Ovary (tissue), 9 donors: ENCODE measurements around the gene N4BP2L1. TPM values are rescaled to one million over a fixed set of nuclear protein-coding genes. Genes with fewer than 3 reads are reported as not detected.

Experiments
- DNase-seq, 5 donors: peaks; one replicate each; pipeline ENCODE4 v3.0.0-alpha.2; 2019 to 2020
- H3K27ac ChIP-seq, 2 donors: fragments of 200-600 bp; one replicate each; pipeline versions ENCODE4 v1.5.1 to v1.8.0; 2019 to 2022
- H3K27me3 ChIP-seq: fragments of 200-600 bp; one replicate; pipeline ENCODE4 v1.8.0; 2022
- H3K36me3 ChIP-seq: fragments of 200-600 bp; sonication (generic); one replicate; pipeline ENCODE4 v1.5.1; 2019
- H3K4me1 ChIP-seq: one replicate; pipeline ENCODE4 v1.8.1; 2013; ENCODE audit warnings: mild to moderate bottlenecking, moderate library complexity; ENCODE audit not compliant: insufficient read depth
- H3K4me3 ChIP-seq: fragments of 200-600 bp; sonication (generic); one replicate; pipeline ENCODE4 v1.5.1; 2017
- H3K9me3 ChIP-seq, 2 donors: fragments of 200-600 bp in 1 of 2; sonication (generic) in 1 of 2; one replicate each; pipeline versions ENCODE4 v1.5.1 to v1.8.1; 2013 to 2019; ENCODE audit warnings: mild to moderate bottlenecking in 1 of 2, moderate library complexity in 1 of 2
- EP300 ChIP-seq: sonication (generic); formaldehyde crosslinking; IDR thresholded peaks from one replicate; pipeline ENCODE4 v1.6.1; 2017; ENCODE audit warnings: antibody characterized with exemption
- POLR2A ChIP-seq: fragments of 450-650 bp; IDR thresholded peaks from one replicate; pipeline ENCODE4 v1.6.1; 2017; ENCODE audit warnings: antibody characterized with exemption, mild to moderate bottlenecking, moderate library complexity
- WGBS, 3 donors: extraction: QIAGEN DNeasy Blood & Tissue Kit in 1 of 3; methylation state at CpG; one replicate each; pipeline versions ENCODE4 v1.1.5 to v1.1.7; 2013 to 2017; 5-methylcytosine and 5-hydroxymethylcytosine counted together
- intact Hi-C, 4 donors: fragments of 100-400 bp; cut with DNase I; formaldehyde crosslinking; loops; one replicate each; pipeline versions ENCODE4 v1.11.0 to v1.15.1; 2022 to 2023
- polyA plus RNA-seq, 2 donors: library from polyadenylated mRNA; stranded (reverse); fragments of 200-250 nt in 1 of 2; fragments of 350-450 nt in 1 of 2; fragmentation: Illumina TruSeq in 1 of 2; extraction: RNeasy Lipid Tissue Mini Kit (QIAGEN cat#74804) in 1 of 2; gene quantifications; one replicate each; pipeline ENCODE4 v1.2.3, GENCODE V29; 2013 to 2014
- total RNA-seq, 7 donors: library from RNA; depleted of rRNA in 2 of 7; stranded (reverse); fragments of >200 nt in 2 of 7; fragmentation: NEBNext Ultra II Directional in 3 of 7; extraction: Animal tissue kit (Norgen Biotek cat#: 25700) in 3 of 7; gene quantifications; one replicate each; pipeline versions ENCODE4 v1.1.0 to v1.2.4, GENCODE V29; 2016 to 2023
- TF ChIP-seq, protein P1 (sequence below), 3 donors: fragments of 450-650 bp in 2 of 3; fragments of 200-600 bp in 1 of 3; IDR thresholded peaks; one replicate each; pipeline versions ENCODE4 v1.5.1 to v1.8.0; 2016 to 2022; ENCODE audit warnings: antibody characterized with exemption in 3 of 3, mild to moderate bottlenecking in 1 of 3
- donor health status: DM: no; HTN: no; CAD: no; lungs with moderate emphysema.
- donor health status: DM: no; HTN: no; CAD: no.
- donor health status: Bipolar disorder and iron deficiency.
- donor health status: DM: yes; HTN: yes; CAD: no.
- donor health status: DM: no; HTN: no; CAD: no.
- donor health status: DM: yes; HTN: yes; CAD: no.

The N4BP2L1 gene
- total and polyA plus RNA-seq, 9 donors = 22.1 to 63.4 (median 30.6) TPM

DNA sequence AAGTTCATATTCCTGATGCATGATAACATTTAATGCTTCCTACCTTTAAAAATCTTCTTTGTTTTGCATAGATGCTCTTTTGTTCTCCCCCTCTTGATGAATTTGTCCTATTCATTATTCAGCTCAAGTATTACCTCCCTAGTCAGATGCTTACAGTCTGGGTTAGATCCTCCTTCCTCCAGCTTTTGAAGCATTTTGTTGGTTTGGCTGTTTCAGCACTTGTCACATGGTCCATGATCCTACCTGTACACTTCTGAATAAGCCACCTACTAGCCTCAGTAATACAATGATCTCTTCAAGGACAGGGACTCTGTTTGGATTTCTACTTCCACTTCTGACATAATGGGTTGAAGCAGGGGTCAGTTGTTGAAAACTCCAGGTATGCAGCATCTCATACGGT lies 37.4 kb downstream of the N4BP2L1 start:
- Histone ChIP-seq H3K4me3 (no peak overlapping the region), H3K4me1 (no peaks in the 10 kb centered on the region), H3K27ac (no peak overlapping the region), H3K9me3 (no peaks in the 10 kb centered on the region), H3K36me3 (no peaks in the 10 kb centered on the region), H3K27me3 (no peaks in the 10 kb centered on the region)
- DNase-seq = no peak
- TF ChIP-seq EP300 (no peak), POLR2A (no peak)
- TF ChIP-seq, protein P1, sequence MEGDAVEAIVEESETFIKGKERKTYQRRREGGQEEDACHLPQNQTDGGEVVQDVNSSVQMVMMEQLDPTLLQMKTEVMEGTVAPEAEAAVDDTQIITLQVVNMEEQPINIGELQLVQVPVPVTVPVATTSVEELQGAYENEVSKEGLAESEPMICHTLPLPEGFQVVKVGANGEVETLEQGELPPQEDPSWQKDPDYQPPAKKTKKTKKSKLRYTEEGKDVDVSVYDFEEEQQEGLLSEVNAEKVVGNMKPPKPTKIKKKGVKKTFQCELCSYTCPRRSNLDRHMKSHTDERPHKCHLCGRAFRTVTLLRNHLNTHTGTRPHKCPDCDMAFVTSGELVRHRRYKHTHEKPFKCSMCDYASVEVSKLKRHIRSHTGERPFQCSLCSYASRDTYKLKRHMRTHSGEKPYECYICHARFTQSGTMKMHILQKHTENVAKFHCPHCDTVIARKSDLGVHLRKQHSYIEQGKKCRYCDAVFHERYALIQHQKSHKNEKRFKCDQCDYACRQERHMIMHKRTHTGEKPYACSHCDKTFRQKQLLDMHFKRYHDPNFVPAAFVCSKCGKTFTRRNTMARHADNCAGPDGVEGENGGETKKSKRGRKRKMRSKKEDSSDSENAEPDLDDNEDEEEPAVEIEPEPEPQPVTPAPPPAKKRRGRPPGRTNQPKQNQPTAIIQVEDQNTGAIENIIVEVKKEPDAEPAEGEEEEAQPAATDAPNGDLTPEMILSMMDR (IDR thresholded peaks at IDR 0.05) = no peak
- intact Hi-C loops = no loop called here
- 65 to 81% (median 77%) methylated on average over 1 of the region's 1 CpG for WGBS, 3 donors

DNA sequence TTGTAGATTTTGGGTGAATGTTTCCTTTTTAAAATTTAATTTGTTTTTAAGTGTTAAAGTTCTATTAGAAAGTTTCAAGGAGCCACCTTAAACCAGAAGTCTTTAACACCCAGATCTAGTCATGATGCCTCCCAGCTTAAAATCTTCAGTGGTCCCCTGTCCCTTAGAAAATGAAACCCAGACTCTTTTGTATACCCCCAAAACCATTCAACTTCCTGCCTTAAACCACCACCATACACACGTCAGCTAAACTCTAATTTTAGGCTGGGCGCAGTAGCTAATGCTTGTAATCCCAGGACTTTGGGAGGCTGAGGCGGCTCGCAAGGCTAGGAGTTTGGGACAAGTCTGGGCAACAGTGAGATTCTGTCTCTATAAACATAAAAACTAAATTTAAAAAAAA lies 37.9 kb downstream of the N4BP2L1 start:
- Histone ChIP-seq H3K36me3 (no peaks in the 10 kb centered on the region), H3K27ac (no peak overlapping the region), H3K27me3 (no peaks in the 10 kb centered on the region), H3K4me1 (no peaks in the 10 kb centered on the region), H3K4me3 (no peak overlapping the region), H3K9me3 (no peaks in the 10 kb centered on the region)
- 83 to 96% (median 84%) methylated on average over 4 of the region's 4 CpGs for WGBS, 3 donors
- DNase-seq = no peak
- intact Hi-C loops = no loop called here
- TF ChIP-seq POLR2A (no peak), EP300 (no peak)
- TF ChIP-seq, protein P1 (IDR thresholded peaks at IDR 0.05) = no peak

DNA sequence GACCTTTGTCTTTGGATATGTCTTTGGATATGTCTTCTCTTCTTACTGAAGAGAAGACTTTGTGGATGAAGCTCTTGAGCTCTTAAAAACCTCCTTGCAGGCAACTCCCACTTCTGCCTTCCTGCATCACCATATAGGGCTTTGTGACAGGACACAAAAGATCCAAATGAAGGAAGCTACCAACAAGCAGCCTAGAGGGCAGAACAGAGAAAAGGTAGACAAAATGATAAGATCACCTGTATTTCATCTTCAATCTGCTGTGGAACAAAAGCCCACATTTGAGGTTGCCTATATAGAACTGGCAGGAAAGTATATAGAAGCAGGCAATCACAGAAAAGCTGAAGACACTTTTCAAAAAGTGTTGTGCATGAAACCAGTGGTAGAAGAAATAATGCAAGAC lies 42.5 kb downstream of the N4BP2L1 start:
- Histone ChIP-seq H3K27ac (no peak overlapping the region), H3K4me1 (peaks cover 1% of the 10 kb centered on the region), H3K9me3 (no peaks in the 10 kb centered on the region), H3K4me3 (no peak overlapping the region), H3K27me3 (no peaks in the 10 kb centered on the region), H3K36me3 (no peaks in the 10 kb centered on the region)
- no peak for DNase-seq
- TF ChIP-seq, protein P1 (IDR thresholded peaks at IDR 0.05) = no peak
- TF ChIP-seq POLR2A (no peak), EP300 (no peak)
- intact Hi-C loops = loop anchor here in 1 of 4 donors (10.0 kb wide), 1 partner anchor 159 kb away; no protein-coding TSS in a partner anchor

DNA sequence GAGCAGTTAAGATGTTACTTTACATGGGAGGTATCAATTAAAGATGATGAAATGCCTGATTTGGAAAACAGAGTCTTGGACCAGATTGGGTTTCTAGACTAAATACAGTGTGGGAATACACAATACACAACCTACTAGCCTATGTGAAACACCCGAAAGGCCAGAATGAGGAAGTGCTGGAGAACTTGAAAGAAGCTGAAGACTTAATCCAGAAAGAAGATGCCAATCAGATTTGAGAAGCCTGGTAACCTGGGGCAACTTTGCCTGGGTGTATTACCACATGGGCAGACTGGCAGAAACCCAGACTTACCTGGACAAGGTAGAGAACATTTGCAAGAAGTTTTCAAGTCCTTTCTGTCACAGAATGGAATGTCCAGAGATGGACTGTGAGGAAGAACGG lies 43.2 kb downstream of the N4BP2L1 start:
- no peak overlapping the region for H3K4me3 ChIP-seq
- H3K9me3 ChIP-seq = no peaks in the 10 kb centered on the region
- TF ChIP-seq, protein P1 (IDR thresholded peaks at IDR 0.05) = no peak
- TF ChIP-seq POLR2A (no peak), EP300 (no peak)
- H3K27ac ChIP-seq = no peak overlapping the region
- H3K36me3 ChIP-seq = no peaks in the 10 kb centered on the region
- intact Hi-C loops = loop anchor here in 2 of 4 donors (5.0 to 10.0 kb wide), 3 partner anchors 158 to 198 kb away; no protein-coding TSS in a partner anchor
- WGBS, 3 donors = 79 to 92% (median 86%) methylated on average over 2 of the region's 2 CpGs
- peaks cover 1% of the 10 kb centered on the region for H3K4me1 ChIP-seq
- no peaks in the 10 kb centered on the region for H3K27me3 ChIP-seq
- DNase-seq = no peak
